Nephron progenitor cell (in vitro differentiated cells): ENCODE measurements around the gene NFAT5.

Source experiments
- DNase-seq: peaks from one replicate; pipeline ENCODE4 v3.0.0; 2021
- H3K27ac Mint-ChIP-seq: 2 replicates; pipeline ENCODE4 v1.8.0; 2021; ENCODE audit warnings: mild to moderate bottlenecking, moderate library complexity, mixed read lengths
- H3K27me3 Mint-ChIP-seq: 2 replicates; pipeline ENCODE4 v1.8.0; 2021; ENCODE audit warnings: mild to moderate bottlenecking, low read depth, mixed read lengths; ENCODE audit not compliant: poor library complexity
- H3K36me3 Mint-ChIP-seq: 2 replicates; pipeline ENCODE4 v1.8.0; 2021; ENCODE audit warnings: low read depth, mixed read lengths
- H3K4me1 Mint-ChIP-seq: 2 replicates; pipeline ENCODE4 v1.8.0; 2021; ENCODE audit warnings: mixed read lengths
- H3K4me3 Mint-ChIP-seq: 2 replicates; pipeline ENCODE4 v1.8.0; 2021; ENCODE audit warnings: mild to moderate bottlenecking, moderate library complexity, mixed read lengths
- H3K9me3 Mint-ChIP-seq: 2 replicates; pipeline ENCODE4 v1.8.0; 2021; ENCODE audit warnings: mild to moderate bottlenecking, moderate library complexity, mixed read lengths
- CTCF ChIP-seq: fragments of 200-600 bp; sonication (generic); IDR thresholded peaks from 2 replicates; pipeline ENCODE4 v1.5.0; 2021; ENCODE audit warnings: antibody characterized with exemption

NFAT5 gene

GRCh38 chr16:69523566-69524305 is 42.0 kb upstream of the NFAT5 start:
- H3K4me1 Mint-ChIP-seq = peaks cover 29% of the 10 kb centered on the region
- no peak overlapping the region for H3K27ac Mint-ChIP-seq
- no peak overlapping the region for H3K4me3 Mint-ChIP-seq
- no peak for TF ChIP-seq CTCF
- no peaks in the 10 kb centered on the region for H3K36me3 Mint-ChIP-seq
- peaks cover 6% of the 10 kb centered on the region for H3K9me3 Mint-ChIP-seq
- H3K27me3 Mint-ChIP-seq = peaks cover 3% of the 10 kb centered on the region
- DNase-seq = no peak

- DNase-seq = no peak
- Mint-ChIP-seq H3K27me3 (peaks cover 3% of the 10 kb centered on the region), H3K27ac (no peak overlapping the region), H3K4me3 (no peak overlapping the region), H3K9me3 (no peaks in the 10 kb centered on the region), H3K36me3 (no peaks in the 10 kb centered on the region), H3K4me1 (peaks cover 36% of the 10 kb centered on the region)
- TF ChIP-seq CTCF = no peak
Observed at GRCh38 chr16:69526831-69527655, 38.7 kb upstream of the NFAT5 start.

- no peak overlapping the region for H3K27ac Mint-ChIP-seq
- no peaks in the 10 kb centered on the region for H3K36me3 Mint-ChIP-seq
- H3K9me3 Mint-ChIP-seq = no peaks in the 10 kb centered on the region
- H3K4me1 Mint-ChIP-seq = peaks cover 37% of the 10 kb centered on the region
- DNase-seq = no peak
- no peak overlapping the region for H3K4me3 Mint-ChIP-seq
- peaks cover 7% of the 10 kb centered on the region for H3K27me3 Mint-ChIP-seq
- no peak for TF ChIP-seq CTCF
Observed at GRCh38 chr16:69531988-69532387, 33.8 kb upstream of the NFAT5 start.

- peaks cover 46% of the 10 kb centered on the region for H3K4me1 Mint-ChIP-seq
- DNase-seq = no peak
- H3K27ac Mint-ChIP-seq = no peak overlapping the region
- no peaks in the 10 kb centered on the region for H3K36me3 Mint-ChIP-seq
- no peak for TF ChIP-seq CTCF
- H3K4me3 Mint-ChIP-seq = no peak overlapping the region
- no peaks in the 10 kb centered on the region for H3K9me3 Mint-ChIP-seq
- H3K27me3 Mint-ChIP-seq = peaks cover 7% of the 10 kb centered on the region
Observed at GRCh38 chr16:69532641-69533455, 32.9 kb upstream of the NFAT5 start.

- Mint-ChIP-seq H3K4me3 (no peak overlapping the region), H3K9me3 (no peaks in the 10 kb centered on the region), H3K27me3 (peaks cover 7% of the 10 kb centered on the region), H3K36me3 (no peaks in the 10 kb centered on the region), H3K27ac (no peak overlapping the region), H3K4me1 (peaks cover 36% of the 10 kb centered on the region)
- no peak for DNase-seq
- TF ChIP-seq CTCF = no peak
Observed at GRCh38 chr16:69534720-69535119, 31.0 kb upstream of the NFAT5 start.
